ENCODE measurements around the gene GREB1.
"Not testable (repeated sequence)": the region's sequence is repeated elsewhere in the genome, so short reads cannot be mapped to it uniquely, and the experiment has no call there.

GREB1 gene

DNA sequence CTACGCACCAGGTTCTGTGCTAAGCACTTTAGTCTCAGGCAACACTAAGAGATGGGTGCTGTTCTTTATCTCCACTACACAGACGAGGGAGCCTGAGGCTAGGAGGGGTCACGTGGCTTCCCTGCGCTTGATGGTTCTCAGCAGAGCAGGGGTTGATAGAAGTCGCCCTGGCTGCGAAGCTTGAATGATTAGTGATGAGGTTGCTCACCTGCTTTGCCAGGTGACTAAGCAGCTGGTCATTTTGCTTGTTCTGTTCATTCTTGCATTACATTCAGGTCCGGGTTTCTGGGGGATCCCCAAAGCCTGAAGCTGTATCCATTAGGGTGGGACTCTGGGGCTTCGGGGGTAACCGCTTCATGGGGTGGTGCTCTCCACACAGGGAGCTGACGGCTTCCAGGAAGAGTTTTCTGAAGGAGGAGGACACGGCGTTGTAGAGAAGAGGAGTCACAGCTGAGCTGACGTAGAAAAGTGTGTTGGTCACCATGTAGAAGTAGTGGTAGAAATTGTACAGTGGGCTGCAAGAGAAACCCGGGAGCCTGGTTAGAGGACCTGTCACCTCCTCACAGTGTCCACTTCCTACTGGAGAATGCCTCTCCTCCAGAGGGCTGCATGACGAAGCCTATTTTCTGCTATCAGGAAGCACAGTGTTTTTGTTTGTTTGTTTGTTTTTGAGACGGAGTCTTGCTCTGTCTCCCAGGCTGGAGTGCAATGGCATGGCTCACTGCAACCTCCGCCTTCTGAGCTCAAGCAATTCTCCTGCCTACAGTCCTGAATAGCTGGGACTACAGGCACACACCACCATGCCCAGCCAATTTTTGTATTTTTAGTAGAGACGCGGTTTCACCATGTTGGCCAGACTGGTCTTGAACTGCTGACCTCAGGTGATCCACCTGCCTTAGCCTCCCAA lies 124.6 kb downstream of the GREB1 start:
- TF ChIP-seq, protein P1, sequence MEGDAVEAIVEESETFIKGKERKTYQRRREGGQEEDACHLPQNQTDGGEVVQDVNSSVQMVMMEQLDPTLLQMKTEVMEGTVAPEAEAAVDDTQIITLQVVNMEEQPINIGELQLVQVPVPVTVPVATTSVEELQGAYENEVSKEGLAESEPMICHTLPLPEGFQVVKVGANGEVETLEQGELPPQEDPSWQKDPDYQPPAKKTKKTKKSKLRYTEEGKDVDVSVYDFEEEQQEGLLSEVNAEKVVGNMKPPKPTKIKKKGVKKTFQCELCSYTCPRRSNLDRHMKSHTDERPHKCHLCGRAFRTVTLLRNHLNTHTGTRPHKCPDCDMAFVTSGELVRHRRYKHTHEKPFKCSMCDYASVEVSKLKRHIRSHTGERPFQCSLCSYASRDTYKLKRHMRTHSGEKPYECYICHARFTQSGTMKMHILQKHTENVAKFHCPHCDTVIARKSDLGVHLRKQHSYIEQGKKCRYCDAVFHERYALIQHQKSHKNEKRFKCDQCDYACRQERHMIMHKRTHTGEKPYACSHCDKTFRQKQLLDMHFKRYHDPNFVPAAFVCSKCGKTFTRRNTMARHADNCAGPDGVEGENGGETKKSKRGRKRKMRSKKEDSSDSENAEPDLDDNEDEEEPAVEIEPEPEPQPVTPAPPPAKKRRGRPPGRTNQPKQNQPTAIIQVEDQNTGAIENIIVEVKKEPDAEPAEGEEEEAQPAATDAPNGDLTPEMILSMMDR (IDR thresholded peaks at IDR 0.05) = no peak
- intact Hi-C loops (cut with DNase I; ENCODE audit: low total_unique reads) = no loop called here
- H3K9me3 ChIP-seq = peaks cover 0 to 3% (median 0%) of the 10 kb centered on the region in 3 donors
- H3K4me3 ChIP-seq = no peak overlapping the region
- H3K4me1 ChIP-seq = no peaks in the 10 kb centered on the region
- H3K27ac ChIP-seq = no peak overlapping the region
- H3K36me3 ChIP-seq = no peaks in the 10 kb centered on the region
- H3K27me3 ChIP-seq = peaks cover 0 to 19% of the 10 kb centered on the region in 2 donors
- DNase-seq = no peak

DNA sequence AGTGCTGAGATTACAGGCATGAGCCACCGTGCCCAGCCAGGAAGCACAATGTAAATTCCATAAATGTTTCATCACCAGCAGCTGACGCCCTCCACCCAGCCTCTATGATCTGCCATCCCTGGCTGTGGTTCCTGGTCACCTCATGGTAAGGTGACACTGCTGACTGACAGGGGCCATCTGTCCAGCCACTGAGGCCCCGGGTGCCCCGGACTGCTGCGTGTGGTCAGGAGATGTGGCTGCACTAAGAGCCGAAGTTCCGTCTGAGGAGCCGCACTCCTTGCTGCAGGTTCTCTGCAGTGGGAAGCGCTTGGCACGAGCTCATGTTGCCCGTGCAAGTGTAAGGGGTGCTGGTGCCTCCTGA lies 125.2 kb downstream of the GREB1 start:
- intact Hi-C loops (cut with DNase I; ENCODE audit: low total_unique reads) = no loop called here
- H3K4me3 ChIP-seq = no peak overlapping the region
- H3K27me3 ChIP-seq = peaks cover 0 to 19% of the 10 kb centered on the region in 2 donors
- no peaks in the 10 kb centered on the region for H3K36me3 ChIP-seq
- no peaks in the 10 kb centered on the region for H3K4me1 ChIP-seq
- no peak for DNase-seq
- peaks cover 0 to 3% (median 0%) of the 10 kb centered on the region in 3 donors for H3K9me3 ChIP-seq
- TF ChIP-seq, protein P1 (IDR thresholded peaks at IDR 0.05) = no peak
- no peak overlapping the region for H3K27ac ChIP-seq

DNA sequence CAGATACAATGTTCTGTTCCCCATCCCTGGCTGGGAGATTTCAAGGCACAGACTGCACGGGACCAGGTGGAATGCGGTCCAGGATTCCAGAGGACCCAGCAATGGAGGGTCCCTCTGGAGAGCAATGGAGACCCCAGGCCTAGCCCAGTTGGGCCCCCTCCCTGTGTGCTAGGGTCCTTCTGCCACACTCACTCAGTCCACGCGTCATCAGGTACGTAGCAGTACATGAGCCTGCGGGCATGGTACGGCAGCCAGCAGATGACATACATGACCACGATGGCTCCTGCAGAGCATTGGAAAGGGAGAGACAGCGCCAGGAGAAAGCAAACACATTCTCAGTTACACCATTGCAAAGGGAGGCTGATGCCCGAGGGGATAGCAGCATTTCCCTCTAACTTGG lies 126.0 kb downstream of the GREB1 start:
- Histone ChIP-seq H3K36me3 (no peaks in the 10 kb centered on the region), H3K27me3 (peaks cover 0 to 19% of the 10 kb centered on the region in 2 donors)

DNA sequence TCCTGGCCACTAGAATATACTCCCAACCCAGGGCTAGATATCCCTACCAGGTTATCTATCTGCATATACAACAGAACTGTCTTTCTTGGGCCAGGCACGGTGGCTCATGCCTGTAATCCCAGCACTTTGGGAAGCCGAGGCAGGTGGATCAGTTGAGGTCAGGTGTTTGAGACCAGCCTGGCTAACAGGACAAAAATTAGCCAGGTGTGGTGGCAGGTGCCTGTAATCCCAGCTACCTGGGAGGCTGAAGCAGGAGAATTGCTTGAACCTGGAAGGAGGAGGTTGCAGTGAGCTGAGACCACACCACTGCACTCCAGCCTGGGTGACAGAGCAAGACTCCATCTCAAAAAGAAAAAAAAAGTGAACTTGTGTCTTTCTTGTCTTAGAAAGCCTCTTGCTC lies 126.6 kb downstream of the GREB1 start:
- DNase-seq; intact Hi-C loops (cut with DNase I; ENCODE audit: low total_unique reads); H3K4me1 ChIP-seq; H3K4me3 ChIP-seq; H3K27ac ChIP-seq; H3K9me3 ChIP-seq; H3K36me3 ChIP-seq: not testable (repeated sequence)
- peaks cover 0 to 19% of the 10 kb centered on the region in 2 donors for H3K27me3 ChIP-seq

More for the DNA sequence above, 126.0 kb downstream of the GREB1 start:
- no peaks in the 10 kb centered on the region for H3K4me1 ChIP-seq
- intact Hi-C loops (cut with DNase I; ENCODE audit: low total_unique reads) = no loop called here
- H3K4me3 ChIP-seq = no peak overlapping the region
- H3K27ac ChIP-seq = no peak overlapping the region
- TF ChIP-seq, protein P1 (IDR thresholded peaks at IDR 0.05) = no peak
- peaks cover 0 to 3% (median 0%) of the 10 kb centered on the region in 3 donors for H3K9me3 ChIP-seq
- DNase-seq = no peak

DNA sequence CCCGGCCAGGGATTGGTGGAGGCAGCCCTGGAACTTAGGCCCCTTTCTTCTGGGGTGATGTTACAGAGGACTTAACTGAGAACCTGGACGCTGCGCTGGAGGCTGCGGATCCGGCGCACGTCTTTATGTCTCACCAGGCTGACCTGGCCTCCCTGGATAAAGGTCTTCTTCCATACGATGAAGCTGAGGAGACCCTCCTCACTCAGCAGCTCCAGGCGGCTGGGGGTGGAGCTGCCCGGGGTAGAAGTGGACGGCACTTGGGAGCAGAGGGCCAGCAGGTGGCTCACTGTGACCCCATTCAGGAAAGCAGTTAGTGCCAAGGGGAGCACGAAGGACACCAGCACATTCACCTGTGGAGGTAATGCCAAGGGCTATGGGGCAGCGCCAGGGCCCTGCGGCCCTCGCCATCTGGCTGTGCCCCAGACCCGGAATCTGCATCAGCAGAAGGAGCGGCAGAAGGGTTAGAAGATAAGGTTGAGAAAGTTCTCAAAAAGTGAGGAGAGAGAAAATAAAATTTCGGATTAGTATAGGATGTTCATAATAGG lies 128.1 kb downstream of the GREB1 start:
- no peak for DNase-seq
- no peak overlapping the region for H3K4me3 ChIP-seq
- peaks cover 0 to 31% of the 10 kb centered on the region in 2 donors for H3K27me3 ChIP-seq
- intact Hi-C loops (cut with DNase I; ENCODE audit: low total_unique reads) = no loop called here
- H3K4me1 ChIP-seq = no peaks in the 10 kb centered on the region
- peaks cover 0 to 3% (median 0%) of the 10 kb centered on the region in 3 donors for H3K9me3 ChIP-seq
- no peaks in the 10 kb centered on the region for H3K36me3 ChIP-seq
- H3K27ac ChIP-seq = no peak overlapping the region
- TF ChIP-seq, protein P1 (IDR thresholded peaks at IDR 0.05) = no peak

DNA sequence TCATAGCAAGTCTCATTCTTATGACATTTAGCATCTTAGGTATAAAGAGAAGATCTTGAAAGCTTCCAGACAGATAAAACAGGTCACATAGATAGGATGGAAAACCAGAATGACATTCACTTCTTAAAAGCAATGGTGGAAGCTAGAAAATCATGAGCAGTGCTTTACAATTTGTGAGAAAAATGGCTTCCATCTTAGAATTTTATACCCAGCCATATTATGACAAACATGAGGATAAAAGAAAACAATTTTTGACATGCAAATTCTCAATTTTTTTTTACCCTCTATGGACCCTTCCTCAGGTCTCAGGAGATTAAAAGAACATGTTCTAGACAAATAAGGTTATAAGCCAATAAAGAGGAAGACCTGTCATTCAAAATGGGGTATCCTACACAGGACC lies 129.0 kb downstream of the GREB1 start:
- intact Hi-C loops (cut with DNase I; ENCODE audit: low total_unique reads) = no loop called here
- TF ChIP-seq, protein P1 (IDR thresholded peaks at IDR 0.05) = no peak
- H3K4me3 ChIP-seq = no peak overlapping the region
- no peak overlapping the region for H3K27ac ChIP-seq
- H3K9me3 ChIP-seq = peaks cover 0 to 3% (median 0%) of the 10 kb centered on the region in 3 donors
- DNase-seq = no peak
- no peaks in the 10 kb centered on the region for H3K36me3 ChIP-seq
- peaks cover 0 to 39% of the 10 kb centered on the region in 2 donors for H3K27me3 ChIP-seq
- H3K4me1 ChIP-seq = no peaks in the 10 kb centered on the region
